DMS 273 (cell line): ENCODE results near the gene TLDC2.
A peak's percentile ranks its signal among the peaks of the same experiment; 100 is the strongest.
"Not testable (repeated sequence)": the region's sequence is repeated elsewhere in the genome, so short reads cannot be mapped to it uniquely, and the experiment has no call there.

Experiments used
- DNase-seq: peaks from one replicate; lab custom pipeline; 2025; ENCODE audit not compliant: unreplicated experiment; lab: John Stamatoyannopoulos, UW

The TLDC2 gene

GRCh38 chr20:36905566-36905965, 29.6 kb downstream of the TLDC2 start:
- DNase-seq, result not testable (repeated sequence)

GRCh38 chr20:36906086-36906485, 30.1 kb downstream of the TLDC2 start:
- not testable (repeated sequence) for DNase-seq

GRCh38 chr20:36908603-36909002, 32.7 kb downstream of the TLDC2 start:
- no peak for DNase-seq

GRCh38 chr20:36916199-36916598, 40.3 kb downstream of the TLDC2 start:
- no peak for DNase-seq

- DNase-seq, result no peak
Measured at GRCh38 chr20:36917240-36917639, 41.3 kb downstream of the TLDC2 start.

- no peak for DNase-seq
Measured at GRCh38 chr20:36917943-36918342, 42.0 kb downstream of the TLDC2 start.

GRCh38 chr20:36919715-36920333, 43.9 kb downstream of the TLDC2 start:
- peak; percentile 71 for DNase-seq

GRCh38 chr20:36920334-36920730, 44.4 kb downstream of the TLDC2 start:
- DNase-seq, result no peak

GRCh38 chr20:36924167-36925045, 48.5 kb downstream of the TLDC2 start:
- DNase-seq, result no peak

- DNase-seq, result no peak
Measured at GRCh38 chr20:36925234-36925633, 49.3 kb downstream of the TLDC2 start.

- no peak for DNase-seq
Measured at GRCh38 chr20:36926653-36927200, 50.8 kb downstream of the TLDC2 start.

- no peak for DNase-seq
Measured at GRCh38 chr20:36927704-36928103, 51.8 kb downstream of the TLDC2 start.

- no peak for DNase-seq
Measured at GRCh38 chr20:36929290-36929689, 53.4 kb downstream of the TLDC2 start.

- no peak for DNase-seq
Measured at GRCh38 chr20:36929691-36930090, 53.8 kb downstream of the TLDC2 start.

- not testable (repeated sequence) for DNase-seq
Measured at GRCh38 chr20:36932067-36932466, 56.1 kb downstream of the TLDC2 start.

GRCh38 chr20:36932476-36933426, 56.8 kb downstream of the TLDC2 start:
- no peak for DNase-seq

GRCh38 chr20:36933571-36933970, 57.6 kb downstream of the TLDC2 start:
- not testable (repeated sequence) for DNase-seq

- no peak for DNase-seq
Measured at GRCh38 chr20:36936341-36936740, 60.4 kb downstream of the TLDC2 start.

- DNase-seq, result not testable (repeated sequence)
Measured at GRCh38 chr20:36936761-36937401, 60.9 kb downstream of the TLDC2 start.

GRCh38 chr20:36937402-36937770, 61.4 kb downstream of the TLDC2 start:
- DNase-seq, result no peak
